Choroid plexus epithelial cell (primary cell): ENCODE measurements around the gene FDX2.

Experiments
- DNase-seq: peaks from one replicate; pipeline ENCODE4 v3.0.0-alpha.2; 2010; ENCODE audit warnings: low read depth
- H3K4me3 ChIP-seq: 2 replicates; pipeline ENCODE4 v1.5.1; 2011; ENCODE audit warnings: low read depth, mild to moderate bottlenecking, control low read depth, low read length, moderate library complexity
- TF ChIP-seq, protein P1 (sequence below): conservative IDR thresholded peaks from 2 replicates; pipeline ENCODE4 v1.5.1; 2011; ENCODE audit warnings: low read depth, mild to moderate bottlenecking, control low read depth, inconsistent platforms, low read length, moderate library complexity

The FDX2 gene

GRCh38 chr19:10279737-10280442, 35.9 kb downstream of the FDX2 start:
- no peak for DNase-seq
- TF ChIP-seq, protein P1, sequence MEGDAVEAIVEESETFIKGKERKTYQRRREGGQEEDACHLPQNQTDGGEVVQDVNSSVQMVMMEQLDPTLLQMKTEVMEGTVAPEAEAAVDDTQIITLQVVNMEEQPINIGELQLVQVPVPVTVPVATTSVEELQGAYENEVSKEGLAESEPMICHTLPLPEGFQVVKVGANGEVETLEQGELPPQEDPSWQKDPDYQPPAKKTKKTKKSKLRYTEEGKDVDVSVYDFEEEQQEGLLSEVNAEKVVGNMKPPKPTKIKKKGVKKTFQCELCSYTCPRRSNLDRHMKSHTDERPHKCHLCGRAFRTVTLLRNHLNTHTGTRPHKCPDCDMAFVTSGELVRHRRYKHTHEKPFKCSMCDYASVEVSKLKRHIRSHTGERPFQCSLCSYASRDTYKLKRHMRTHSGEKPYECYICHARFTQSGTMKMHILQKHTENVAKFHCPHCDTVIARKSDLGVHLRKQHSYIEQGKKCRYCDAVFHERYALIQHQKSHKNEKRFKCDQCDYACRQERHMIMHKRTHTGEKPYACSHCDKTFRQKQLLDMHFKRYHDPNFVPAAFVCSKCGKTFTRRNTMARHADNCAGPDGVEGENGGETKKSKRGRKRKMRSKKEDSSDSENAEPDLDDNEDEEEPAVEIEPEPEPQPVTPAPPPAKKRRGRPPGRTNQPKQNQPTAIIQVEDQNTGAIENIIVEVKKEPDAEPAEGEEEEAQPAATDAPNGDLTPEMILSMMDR, result no peak
- no peak overlapping the region for H3K4me3 ChIP-seq

GRCh38 chr19:10278935-10279334, 36.9 kb downstream of the FDX2 start:
- no peak overlapping the region for H3K4me3 ChIP-seq
- TF ChIP-seq, protein P1, result no peak
- no peak for DNase-seq

GRCh38 chr19:10277795-10278589, 37.8 kb downstream of the FDX2 start:
- no peak overlapping the region for H3K4me3 ChIP-seq
- TF ChIP-seq, protein P1, result no peak
- no peak for DNase-seq

- DNase-seq, result no peak
- TF ChIP-seq, protein P1, result no peak
- no peak overlapping the region for H3K4me3 ChIP-seq
These were observed 41.2 kb downstream of the FDX2 start for GRCh38 chr19:10274589-10274988.

DNA sequence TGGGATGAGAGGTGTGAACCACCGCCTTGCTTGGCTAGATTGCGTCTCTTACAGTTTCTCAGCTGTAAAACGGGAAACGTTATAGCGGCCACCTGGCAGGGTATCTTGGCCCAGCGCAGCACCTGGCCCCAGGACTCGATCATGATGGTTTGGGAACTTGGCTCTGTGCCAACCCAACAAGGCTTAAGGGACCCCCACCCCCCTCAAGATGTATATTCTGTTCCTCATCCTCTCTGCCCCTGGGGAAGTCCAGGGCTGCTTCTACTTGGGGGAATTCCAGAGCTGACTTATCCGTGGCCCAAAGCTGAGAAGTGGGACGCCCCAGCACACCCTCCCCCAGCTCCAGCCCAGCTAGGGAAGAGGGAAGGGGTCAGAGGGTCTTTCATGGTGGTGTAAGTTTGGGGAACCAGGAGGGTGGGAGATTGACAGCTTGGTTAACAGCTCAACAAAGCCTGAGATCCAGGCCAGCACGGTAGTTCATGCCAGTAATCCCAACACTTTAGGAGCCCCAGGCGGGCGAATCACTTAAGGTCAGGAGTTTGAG, 44.2 kb downstream of the FDX2 start:
- H3K4me3 ChIP-seq, result peak overlapping the region; percentile 81
- peak; percentile 65 for DNase-seq
- TF ChIP-seq, protein P1, result no peak

GRCh38 chr19:10270616-10271394, 45.0 kb downstream of the FDX2 start, which contains the start of gene ICAM1:
Gene ICAM1 (plus strand): TSS chr19:10271120. CDS start chr19:10271160, 40 bp downstream.
- DNase-seq, result peak; percentile 95
- H3K4me3 ChIP-seq, result peak within 1 kb of the TSS; percentile 81
- TF ChIP-seq, protein P1, result no peak
